Activated CD8-positive, alpha-beta T cell treated with anti-CD3 and anti-CD28 coated beads for 36 hours (primary cell): Measurements from ENCODE around the gene ZMYND8. TPM values are rescaled to one million over a fixed set of nuclear protein-coding genes. Genes with fewer than 3 reads are reported as not detected.
"Not testable (repeated sequence)": the region's sequence is repeated elsewhere in the genome, so short reads cannot be mapped to it uniquely, and the experiment has no call there.

ENCODE experiments used
- ATAC-seq: fragments of 200-7000 bp; cut with Tn5 transposase; one replicate; pipeline ENCODE4 v1.10.0; 2021; ENCODE audit warnings: mild to moderate bottlenecking, moderate library complexity
- CTCF ChIA-PET: fragments of 350-600 bp; sonication (Branson Sonifier 250); formaldehyde crosslinking; loops from one replicate; lab custom pipeline; 2021; ENCODE audit warnings: antibody characterized with exemption; lab: Charles Lee
- POLR2A ChIA-PET: fragments of 350-600 bp; sonication (Branson Sonifier 250); formaldehyde crosslinking; loops from one replicate; lab custom pipeline; 2021; ENCODE audit warnings: antibody characterized with exemption; lab: Charles Lee
- DNase-seq: peaks from one replicate; pipeline ENCODE4 v3.0.0-alpha.2; 2020
- H3K27ac Mint-ChIP-seq: one replicate; pipeline ENCODE4 v1.8.0; 2021; ENCODE audit warnings: mild to moderate bottlenecking, mixed read lengths
- H3K27me3 Mint-ChIP-seq: one replicate; pipeline ENCODE4 v1.8.0; 2021; ENCODE audit warnings: mixed read lengths
- H3K36me3 Mint-ChIP-seq: one replicate; pipeline ENCODE4 v1.8.0; 2021; ENCODE audit warnings: low read depth, mixed read lengths
- H3K4me1 Mint-ChIP-seq: one replicate; pipeline ENCODE4 v1.8.0; 2021; ENCODE audit warnings: low read depth, mixed read lengths
- H3K4me3 Mint-ChIP-seq: one replicate; pipeline ENCODE4 v1.8.0; 2021; ENCODE audit warnings: mild to moderate bottlenecking, moderate library complexity, mixed read lengths
- H3K9me3 Mint-ChIP-seq: one replicate; pipeline ENCODE4 v1.8.0; 2021; ENCODE audit warnings: mixed read lengths
- intact Hi-C: fragments of 100-400 bp; cut with micrococcal nuclease; formaldehyde crosslinking; loops from one replicate; pipeline ENCODE4 v1.10.0; 2022
- total RNA-seq, 2 experiments: library from RNA; stranded (reverse); gene quantifications; one replicate each; pipeline ENCODE4 v1.2.3, GENCODE V29; 2021
- TF ChIP-seq, protein P1 (sequence below): fragments of 200-600 bp; IDR thresholded peaks from one replicate; pipeline ENCODE4 v1.8.0; 2022; ENCODE audit warnings: antibody characterized with exemption, mild to moderate bottlenecking

Gene ZMYND8
- total RNA-seq, 2 experiments from 2014 or later: 31.9 to 33.4 TPM

- DNase-seq (no peak), ATAC-seq (no peak)
- H3K36me3 Mint-ChIP-seq: peaks cover 30% of the 10 kb centered on the region
- H3K27me3 Mint-ChIP-seq: no peaks in the 10 kb centered on the region
- TF ChIP-seq, protein P1, sequence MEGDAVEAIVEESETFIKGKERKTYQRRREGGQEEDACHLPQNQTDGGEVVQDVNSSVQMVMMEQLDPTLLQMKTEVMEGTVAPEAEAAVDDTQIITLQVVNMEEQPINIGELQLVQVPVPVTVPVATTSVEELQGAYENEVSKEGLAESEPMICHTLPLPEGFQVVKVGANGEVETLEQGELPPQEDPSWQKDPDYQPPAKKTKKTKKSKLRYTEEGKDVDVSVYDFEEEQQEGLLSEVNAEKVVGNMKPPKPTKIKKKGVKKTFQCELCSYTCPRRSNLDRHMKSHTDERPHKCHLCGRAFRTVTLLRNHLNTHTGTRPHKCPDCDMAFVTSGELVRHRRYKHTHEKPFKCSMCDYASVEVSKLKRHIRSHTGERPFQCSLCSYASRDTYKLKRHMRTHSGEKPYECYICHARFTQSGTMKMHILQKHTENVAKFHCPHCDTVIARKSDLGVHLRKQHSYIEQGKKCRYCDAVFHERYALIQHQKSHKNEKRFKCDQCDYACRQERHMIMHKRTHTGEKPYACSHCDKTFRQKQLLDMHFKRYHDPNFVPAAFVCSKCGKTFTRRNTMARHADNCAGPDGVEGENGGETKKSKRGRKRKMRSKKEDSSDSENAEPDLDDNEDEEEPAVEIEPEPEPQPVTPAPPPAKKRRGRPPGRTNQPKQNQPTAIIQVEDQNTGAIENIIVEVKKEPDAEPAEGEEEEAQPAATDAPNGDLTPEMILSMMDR: no peak
- peaks cover 16% of the 10 kb centered on the region for H3K4me1 Mint-ChIP-seq
- CTCF ChIA-PET: interaction anchor here (4.1 kb wide), 1 partner anchor 118 kb away, joined by 28 read pairs; no protein-coding TSS in a partner anchor
- intact Hi-C loops: no loop called here
- H3K9me3 Mint-ChIP-seq: no peaks in the 10 kb centered on the region
- POLR2A ChIA-PET: no interaction called here
- no peak overlapping the region for H3K4me3 Mint-ChIP-seq
- H3K27ac Mint-ChIP-seq: peak overlapping the region; percentile 68
Observed at GRCh38 chr20:47265984-47266383, 90.5 kb downstream of the ZMYND8 start.

DNA sequence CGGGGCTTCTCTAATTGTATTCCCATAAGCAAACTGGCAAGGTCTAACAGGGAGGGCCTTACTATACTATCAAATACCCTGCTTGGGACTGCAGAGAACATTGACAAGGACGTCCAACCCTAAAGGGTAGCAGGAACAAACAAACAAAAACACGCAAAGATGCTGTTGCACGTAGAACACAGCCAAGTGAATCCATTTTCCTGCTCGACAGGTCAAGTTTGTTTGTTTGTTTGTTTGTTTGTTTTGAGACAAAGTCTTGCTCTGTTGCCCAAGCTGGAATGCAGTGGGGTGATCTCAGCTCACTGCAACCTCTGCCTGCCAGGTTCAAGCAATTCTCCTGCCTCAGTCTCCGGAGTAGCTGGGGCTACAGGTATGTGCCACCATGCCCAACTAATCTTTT, 91.3 kb downstream of the ZMYND8 start:
- no peak overlapping the region for H3K4me3 Mint-ChIP-seq
- ChIA-PET POLR2A (no interaction called here), CTCF (interaction anchor here (3.5 to 4.1 kb wide), 2 partner anchors 8 to 119 kb away, joined by 26 to 28 read pairs; no protein-coding TSS in a partner anchor)
- TF ChIP-seq, protein P1: no peak
- H3K9me3 Mint-ChIP-seq: no peaks in the 10 kb centered on the region
- no peak overlapping the region for H3K27ac Mint-ChIP-seq
- H3K27me3 Mint-ChIP-seq: no peaks in the 10 kb centered on the region
- DNase-seq (no peak), ATAC-seq (no peak)
- peaks cover 35% of the 10 kb centered on the region for H3K36me3 Mint-ChIP-seq
- intact Hi-C loops: no loop called here
- peaks cover 21% of the 10 kb centered on the region for H3K4me1 Mint-ChIP-seq

DNA sequence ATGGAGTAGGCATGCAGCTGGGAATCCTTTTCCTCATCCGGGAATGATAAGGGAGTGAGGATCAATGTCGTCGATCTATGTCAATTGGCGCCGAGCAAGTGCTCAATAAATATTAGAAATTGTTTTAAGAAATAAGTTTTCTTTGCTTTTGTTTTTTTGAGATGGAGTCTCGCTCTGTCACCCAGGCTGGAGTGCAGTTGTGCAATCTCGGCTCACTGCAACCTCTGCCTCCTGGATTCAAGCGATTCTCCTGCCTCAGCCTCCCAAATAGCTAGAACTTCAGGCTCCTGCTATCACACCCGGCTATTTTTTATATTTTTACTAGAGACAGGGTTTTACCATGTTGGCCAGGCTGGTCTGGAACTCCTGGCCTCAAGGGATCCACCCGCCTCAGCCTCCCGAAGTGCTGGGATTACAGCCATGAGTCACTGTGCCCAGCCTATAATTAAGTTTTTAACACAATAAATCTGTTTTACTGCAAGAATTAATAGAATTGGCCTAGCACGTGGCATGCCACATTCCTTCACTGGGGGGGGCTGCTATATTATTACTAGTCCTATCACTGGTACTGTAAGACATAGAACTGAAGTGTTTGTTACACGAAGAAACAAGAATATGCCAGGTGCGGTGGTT, 92.2 kb downstream of the ZMYND8 start:
- DNase-seq, H3K27ac Mint-ChIP-seq, H3K4me3 Mint-ChIP-seq, H3K9me3 Mint-ChIP-seq, H3K27me3 Mint-ChIP-seq, intact Hi-C loops, ATAC-seq: not testable (repeated sequence)
- ChIA-PET CTCF (interaction anchor here (0.9 to 4.1 kb wide), 3 partner anchors 9 to 120 kb away, joined by 4 to 28 read pairs (median 26); no protein-coding TSS in a partner anchor), POLR2A (interaction anchor here (1.0 kb wide), 1 partner anchor 9 kb away, joined by 3 read pairs; no protein-coding TSS in a partner anchor)
- peaks cover 33% of the 10 kb centered on the region for H3K36me3 Mint-ChIP-seq
- peaks cover 30% of the 10 kb centered on the region for H3K4me1 Mint-ChIP-seq

DNA sequence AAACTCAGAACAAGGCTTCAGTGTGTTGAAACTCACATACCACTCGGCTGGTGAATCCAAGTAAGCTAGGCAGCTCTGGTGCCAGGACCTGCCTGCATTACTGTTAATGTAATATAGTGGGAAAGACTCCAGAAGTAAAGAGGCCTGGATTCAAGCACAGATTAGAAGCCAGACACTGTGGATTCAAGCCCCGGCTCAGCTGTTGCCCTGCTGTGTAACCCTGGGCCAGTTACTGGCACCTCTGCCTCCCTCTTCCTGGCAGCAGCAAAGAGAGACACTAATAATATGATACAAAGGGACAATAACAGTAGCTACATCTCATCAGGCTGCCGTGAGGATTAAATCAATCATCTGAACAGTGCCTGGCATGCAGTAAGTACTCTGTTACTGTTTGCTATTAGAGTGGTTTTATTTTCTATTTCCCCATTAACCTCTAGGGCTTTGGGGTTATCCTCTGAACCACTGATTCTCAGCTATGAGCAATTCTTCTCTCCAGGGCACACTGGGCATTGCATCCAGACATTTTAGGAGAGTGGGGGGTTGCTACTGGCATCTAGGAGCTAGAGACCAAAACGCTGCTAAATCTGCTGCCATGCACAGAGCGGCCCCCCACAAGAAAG, 92.9 kb downstream of the ZMYND8 start:
- TF ChIP-seq, protein P1: no peak
- no peak overlapping the region for H3K27ac Mint-ChIP-seq
- no peaks in the 10 kb centered on the region for H3K9me3 Mint-ChIP-seq
- no peaks in the 10 kb centered on the region for H3K27me3 Mint-ChIP-seq
- no peak overlapping the region for H3K4me3 Mint-ChIP-seq
- H3K4me1 Mint-ChIP-seq: peaks cover 37% of the 10 kb centered on the region
- intact Hi-C loops: no loop called here
- no peak for ATAC-seq
- ChIA-PET CTCF (interaction anchor here (0.9 to 4.1 kb wide), 3 partner anchors 10 to 120 kb away, joined by 4 to 28 read pairs (median 26); no protein-coding TSS in a partner anchor), POLR2A (interaction anchor here (1.0 kb wide), 1 partner anchor 9 kb away, joined by 3 read pairs; no protein-coding TSS in a partner anchor)
- H3K36me3 Mint-ChIP-seq: peaks cover 36% of the 10 kb centered on the region
- no peak for DNase-seq

DNA sequence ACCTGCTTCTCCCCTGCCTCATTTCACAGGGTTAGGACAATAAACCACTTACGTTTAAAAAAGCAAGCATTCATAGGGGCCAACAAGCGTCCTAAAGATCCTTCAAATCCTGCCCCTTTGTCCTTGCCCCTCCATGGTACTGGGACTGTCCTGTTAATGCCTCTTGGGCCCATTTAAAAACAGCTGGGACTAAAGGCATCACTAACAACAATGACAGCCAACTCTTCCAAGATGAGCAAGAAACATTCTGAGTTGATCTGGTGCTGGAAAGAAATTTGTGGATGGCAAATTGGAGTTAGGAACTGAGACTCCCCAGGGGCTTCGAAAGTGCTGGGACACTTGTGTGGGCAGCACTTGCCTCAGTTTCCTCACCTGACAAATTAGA, 93.4 kb downstream of the ZMYND8 start:
- intact Hi-C loops: no loop called here
- TF ChIP-seq, protein P1: no peak
- ChIA-PET POLR2A (no interaction called here), CTCF (interaction anchor here (3.5 to 4.1 kb wide), 2 partner anchors 10 to 121 kb away, joined by 26 to 28 read pairs; no protein-coding TSS in a partner anchor)
- Mint-ChIP-seq H3K4me3 (no peak overlapping the region), H3K4me1 (peaks cover 40% of the 10 kb centered on the region), H3K36me3 (peaks cover 36% of the 10 kb centered on the region), H3K27me3 (no peaks in the 10 kb centered on the region), H3K27ac (no peak overlapping the region), H3K9me3 (no peaks in the 10 kb centered on the region)
- ATAC-seq: no peak
- no peak for DNase-seq
